Common myeloid progenitor, CD34-positive (primary cell): ENCODE data around the gene DAGLB.
"Not testable (repeated sequence)": the region's sequence is repeated elsewhere in the genome, so short reads cannot be mapped to it uniquely, and the experiment has no call there.

Experiments
- CTCF ChIA-PET: fragments of 350-600 bp; sonication (Branson Sonifier 250); formaldehyde crosslinking; loops from one replicate; lab custom pipeline; 2021; ENCODE audit warnings: antibody characterized with exemption; lab: Charles Lee
- POLR2A ChIA-PET: fragments of 350-600 bp; sonication (Branson Sonifier 250); formaldehyde crosslinking; loops from one replicate; lab custom pipeline; 2021; ENCODE audit warnings: antibody characterized with exemption; lab: Charles Lee
- DNase-seq, 3 donors: peaks; one replicate each; pipeline versions ENCODE4 v3.0.0 to v3.0.0-alpha.2; 2013
- H3K27ac ChIP-seq, 2 experiments: 1 replicate in 1 of 2; 2 replicates in 1 of 2; pipeline ENCODE4 v1.7.0; 2013; ENCODE audit warnings: inconsistent platforms in 2 of 2, low read length in 2 of 2, mild to moderate bottlenecking in 2 of 2, low read depth in 1 of 2, moderate library complexity in 1 of 2; ENCODE audit not compliant: severe bottlenecking in 2 of 2, insufficient read depth in 1 of 2, poor library complexity in 1 of 2
- H3K27me3 ChIP-seq, 5 experiments: replicated peaks in 2 of 5; 1 replicate in 3 of 5; 2 replicates in 2 of 5; pipeline versions ENCODE4 v1.6.1 to v1.7.0; 2013; ENCODE audit warnings: low read length in 4 of 5, mild to moderate bottlenecking in 2 of 5, moderate library complexity in 2 of 5, inconsistent platforms in 1 of 5; ENCODE audit not compliant: insufficient read depth in 5 of 5, control insufficient read depth in 4 of 5
- H3K36me3 ChIP-seq, 4 experiments: 1 replicate in 2 of 4; 2 replicates in 2 of 4; pipeline versions ENCODE4 v1.6.1 to v1.7.0; 2013; ENCODE audit warnings: low read length in 3 of 4, control low read depth in 1 of 4, mild to moderate bottlenecking in 1 of 4; ENCODE audit not compliant: control insufficient read depth in 4 of 4, insufficient read depth in 4 of 4
- H3K4me1 ChIP-seq, 4 experiments: 1 replicate in 3 of 4; 2 replicates in 1 of 4; pipeline versions ENCODE4 v1.6.1 to v1.7.1; 2013; ENCODE audit warnings: low read length in 3 of 4, mild to moderate bottlenecking in 3 of 4, control low read depth in 1 of 4, inconsistent platforms in 1 of 4, moderate library complexity in 1 of 4; ENCODE audit not compliant: control insufficient read depth in 4 of 4, insufficient read depth in 4 of 4; ENCODE audit errors: control extremely low read depth in 1 of 4
- H3K4me3 ChIP-seq, 7 experiments: 1 replicate in 4 of 7; 2 replicates in 3 of 7; pipeline versions ENCODE4 v1.5.1 to v1.7.0; 2013; ENCODE audit warnings: mild to moderate bottlenecking in 7 of 7, low read length in 6 of 7, moderate library complexity in 6 of 7, inconsistent platforms in 2 of 7, low read depth in 2 of 7, control low read depth in 1 of 7; ENCODE audit not compliant: insufficient read depth in 4 of 7, control insufficient read depth in 1 of 7; ENCODE audit errors: extremely low read depth in 1 of 7
- H3K9me3 ChIP-seq, 5 experiments: 1 replicate in 4 of 5; 2 replicates in 1 of 5; pipeline versions ENCODE4 v1.6.1 to v1.7.1; 2013; ENCODE audit warnings: low read length in 4 of 5, mild to moderate bottlenecking in 2 of 5, inconsistent platforms in 1 of 5, low read depth in 1 of 5, moderate library complexity in 1 of 5; ENCODE audit not compliant: control insufficient read depth in 4 of 5, insufficient read depth in 2 of 5; ENCODE audit errors: control extremely low read depth in 1 of 5
- WGBS: methylation state at CpG from one replicate; pipeline ENCODE4 v1.1.5; 2013; ENCODE audit not compliant: insufficient coverage; 5-methylcytosine and 5-hydroxymethylcytosine counted together

Gene DAGLB

GRCh38 chr7:6385909-6386560 lies 61.7 kb downstream of the DAGLB start:
- Histone ChIP-seq H3K27ac (no peak overlapping the region), H3K9me3 (no peaks in the 10 kb centered on the region), H3K27me3 (no peaks in the 10 kb centered on the region), H3K4me1 (peaks cover 14 to 40% (median 19%) of the 10 kb centered on the region in 4 experiments), H3K4me3 (no peak overlapping the region), H3K36me3 (peaks cover 0 to 27% (median 16%) of the 10 kb centered on the region in 4 experiments)
- ChIA-PET POLR2A (interaction anchor here (0.7 kb wide), 1 partner anchor 630 kb away, joined by 3 read pairs; no protein-coding TSS in a partner anchor), CTCF (interaction anchor here (1.0 to 1.3 kb wide), 2 partner anchors 10 to 14 kb away, joined by 3 to 4 read pairs; no protein-coding TSS in a partner anchor)
- DNase-seq, result peak in 2 of 3 donors; percentile 27 to 31
- 90% methylated on average over 3 of the region's 4 CpGs for WGBS

DNA sequence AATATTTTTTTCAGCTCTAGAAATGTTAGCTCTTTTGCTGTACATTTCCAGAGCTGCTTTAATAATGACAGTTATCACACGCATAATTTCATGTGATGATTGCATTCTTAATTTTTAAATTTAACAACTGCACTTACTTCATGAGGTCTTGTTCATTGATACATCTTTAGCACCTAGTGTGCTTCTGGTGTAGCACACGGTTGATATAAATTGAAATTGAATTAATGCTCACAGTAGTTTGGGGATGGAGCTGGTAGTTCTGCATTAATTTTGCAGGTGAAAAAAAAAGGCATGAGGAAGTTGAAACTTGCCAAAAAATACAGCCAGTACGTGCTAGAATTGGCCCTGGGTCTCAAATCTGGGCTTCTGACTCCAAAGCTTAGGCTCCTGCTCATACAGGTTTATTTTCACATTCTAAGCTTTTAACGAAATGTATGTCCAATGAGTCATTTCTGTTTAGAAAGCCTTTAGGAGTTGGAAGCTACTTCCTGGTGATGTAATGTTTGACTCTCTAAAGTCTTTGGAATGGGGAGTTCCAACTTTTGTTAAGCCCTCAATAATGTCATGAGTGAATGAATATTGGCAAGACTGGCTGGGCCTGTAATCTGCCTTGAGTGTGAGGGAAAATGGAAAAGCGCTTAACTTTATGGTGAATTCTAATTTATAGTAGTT lies 62.5 kb downstream of the DAGLB start:
- Histone ChIP-seq H3K36me3 (peaks cover 0 to 27% (median 15%) of the 10 kb centered on the region in 4 experiments), H3K27me3 (no peaks in the 10 kb centered on the region), H3K4me1 (peaks cover 15 to 40% (median 21%) of the 10 kb centered on the region in 4 experiments), H3K9me3 (no peaks in the 10 kb centered on the region), H3K27ac (no peak overlapping the region), H3K4me3 (no peak overlapping the region)
- ChIA-PET POLR2A (interaction anchor here (0.6 to 0.7 kb wide), 2 partner anchors 20 to 629 kb away, joined by 3 read pairs; no protein-coding TSS in a partner anchor), CTCF (interaction anchor here (1.1 to 1.2 kb wide), 2 partner anchors 13 to 24 kb away, joined by 3 read pairs; no protein-coding TSS in a partner anchor)
- WGBS, result 56% methylated on average over 3 of the region's 5 CpGs
- DNase-seq, result peak in 2 of 3 donors; percentile 31

- Histone ChIP-seq H3K27me3 (no peaks in the 10 kb centered on the region), H3K9me3 (no peaks in the 10 kb centered on the region), H3K36me3 (peaks cover 0 to 30% (median 14%) of the 10 kb centered on the region in 4 experiments), H3K4me3 (no peak overlapping the region), H3K27ac (peak overlapping the region in 1 of 2 experiments; percentile 49), H3K4me1 (peaks cover 15 to 43% (median 22%) of the 10 kb centered on the region in 4 experiments)
- DNase-seq, result no peak
- ChIA-PET POLR2A (no interaction called here), CTCF (interaction anchor here (1.1 to 1.7 kb wide), 3 partner anchors 7 to 23 kb away, joined by 3 to 6 read pairs (median 3); no protein-coding TSS in a partner anchor)
- WGBS, result 100% methylated on average over 3 of the region's 4 CpGs
Measured at GRCh38 chr7:6384327-6384726, 63.4 kb downstream of the DAGLB start.

- Histone ChIP-seq H3K4me3 (peak overlapping the region in 2 of 7 experiments; percentile 35 to 41), H3K4me1 (peaks cover 15 to 43% (median 22%) of the 10 kb centered on the region in 4 experiments), H3K9me3 (no peaks in the 10 kb centered on the region), H3K27me3 (no peaks in the 10 kb centered on the region), H3K36me3 (peaks cover 0 to 22% (median 5%) of the 10 kb centered on the region in 4 experiments), H3K27ac (peak overlapping the region in 1 of 2 experiments; percentile 43)
- WGBS, result 31% methylated on average over 4 of the region's 5 CpGs
- peak; percentile 23 to 81 (median 81) for DNase-seq
- POLR2A ChIA-PET, result interaction anchor here (0.8 kb wide), 1 partner anchor 17 kb away, joined by 4 read pairs; no protein-coding TSS in a partner anchor
- CTCF ChIA-PET, result interaction anchor here (1.3 to 1.7 kb wide), 3 partner anchors 9 to 24 kb away, joined by 3 to 6 read pairs (median 4); no protein-coding TSS in a partner anchor
Measured at GRCh38 chr7:6382817-6383216, 64.9 kb downstream of the DAGLB start.

DNA sequence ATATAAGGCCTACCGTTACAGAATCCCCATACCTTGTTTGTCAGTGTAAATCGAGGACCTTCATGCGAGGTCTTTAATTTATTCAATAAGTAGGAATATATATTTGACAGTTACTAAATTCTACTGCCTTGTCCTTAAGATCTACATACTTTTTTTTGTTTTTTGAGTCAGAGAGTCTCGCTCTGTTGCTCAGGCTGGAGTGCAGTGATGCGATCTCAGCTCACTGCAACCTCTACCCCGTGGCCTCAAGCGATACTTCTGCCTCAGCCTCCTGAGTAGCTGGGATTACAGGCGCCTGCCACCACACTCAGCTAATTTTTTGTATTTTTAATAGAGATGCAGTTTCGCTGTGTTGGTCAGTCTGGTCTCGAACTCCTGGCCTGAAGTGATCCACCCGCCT lies 65.9 kb downstream of the DAGLB start:
- CTCF ChIA-PET, result interaction anchor here (0.7 to 1.3 kb wide), 5 partner anchors 10 to 228 kb away, joined by 3 to 4 read pairs (median 3); no protein-coding TSS in a partner anchor
- H3K27ac ChIP-seq, DNase-seq, POLR2A ChIA-PET, H3K9me3 ChIP-seq, H3K4me3 ChIP-seq, H3K27me3 ChIP-seq: not testable (repeated sequence)
- 100% methylated on average over 6 of the region's 11 CpGs for WGBS
- Histone ChIP-seq H3K36me3 (peaks cover 0 to 21% (median 5%) of the 10 kb centered on the region in 4 experiments), H3K4me1 (peaks cover 15 to 48% (median 25%) of the 10 kb centered on the region in 4 experiments)

- Histone ChIP-seq H3K4me3 (no peak overlapping the region), H3K27ac (no peak overlapping the region), H3K4me1 (peaks cover 18 to 50% (median 32%) of the 10 kb centered on the region in 4 experiments), H3K27me3 (no peaks in the 10 kb centered on the region), H3K36me3 (peaks cover 0 to 21% (median 5%) of the 10 kb centered on the region in 4 experiments), H3K9me3 (no peaks in the 10 kb centered on the region)
- CTCF ChIA-PET, result interaction anchor here (0.6 kb wide), 1 partner anchor 47 kb away, joined by 3 read pairs; no protein-coding TSS in a partner anchor
- POLR2A ChIA-PET, result interaction anchor here (0.8 kb wide), 1 partner anchor 30 kb away, joined by 3 read pairs; no protein-coding TSS in a partner anchor
- no CpG with 5 or more reads among the region's 3 CpGs for WGBS
- DNase-seq, result no peak
Measured at GRCh38 chr7:6380310-6381095, 67.3 kb downstream of the DAGLB start.
